Measurements from ENCODE around the gene RIPPLY3. TPM values are rescaled to one million over a fixed set of nuclear protein-coding genes. Genes with fewer than 3 reads are reported as not detected.

The RIPPLY3 gene
- total RNA-seq, 1 donor from 2014 or later = not detected

DNA sequence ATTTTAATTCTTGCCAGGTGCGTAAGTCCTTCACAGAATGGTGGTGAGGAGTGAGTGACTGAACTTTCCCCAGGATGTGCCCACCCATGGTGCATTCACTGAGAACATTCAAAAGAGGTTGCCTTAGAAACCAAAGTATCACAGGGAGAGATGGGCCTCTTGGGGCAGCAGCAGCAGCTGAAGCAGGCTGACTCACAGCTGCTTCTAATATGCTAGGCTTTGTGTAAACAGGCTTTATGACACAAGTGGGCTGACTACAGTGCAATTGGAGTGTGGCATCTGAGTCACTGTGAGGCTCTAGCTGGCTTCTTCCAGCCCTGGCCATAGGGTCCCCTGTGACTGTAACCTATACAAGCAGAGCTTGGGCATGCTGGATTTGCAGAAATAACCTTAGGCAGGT, 53.8 kb downstream of the RIPPLY3 start:
- Mint-ChIP-seq H3K9me3 (peaks cover 2% of the 10 kb centered on the region), H3K27ac (no peak overlapping the region), H3K4me3 (no peak overlapping the region), H3K27me3 (no peaks in the 10 kb centered on the region), H3K36me3 (ENCODE audit: low read depth) (peaks cover 9% of the 10 kb centered on the region), H3K4me1 (peaks cover 4% of the 10 kb centered on the region)
- TF ChIP-seq, protein P1, sequence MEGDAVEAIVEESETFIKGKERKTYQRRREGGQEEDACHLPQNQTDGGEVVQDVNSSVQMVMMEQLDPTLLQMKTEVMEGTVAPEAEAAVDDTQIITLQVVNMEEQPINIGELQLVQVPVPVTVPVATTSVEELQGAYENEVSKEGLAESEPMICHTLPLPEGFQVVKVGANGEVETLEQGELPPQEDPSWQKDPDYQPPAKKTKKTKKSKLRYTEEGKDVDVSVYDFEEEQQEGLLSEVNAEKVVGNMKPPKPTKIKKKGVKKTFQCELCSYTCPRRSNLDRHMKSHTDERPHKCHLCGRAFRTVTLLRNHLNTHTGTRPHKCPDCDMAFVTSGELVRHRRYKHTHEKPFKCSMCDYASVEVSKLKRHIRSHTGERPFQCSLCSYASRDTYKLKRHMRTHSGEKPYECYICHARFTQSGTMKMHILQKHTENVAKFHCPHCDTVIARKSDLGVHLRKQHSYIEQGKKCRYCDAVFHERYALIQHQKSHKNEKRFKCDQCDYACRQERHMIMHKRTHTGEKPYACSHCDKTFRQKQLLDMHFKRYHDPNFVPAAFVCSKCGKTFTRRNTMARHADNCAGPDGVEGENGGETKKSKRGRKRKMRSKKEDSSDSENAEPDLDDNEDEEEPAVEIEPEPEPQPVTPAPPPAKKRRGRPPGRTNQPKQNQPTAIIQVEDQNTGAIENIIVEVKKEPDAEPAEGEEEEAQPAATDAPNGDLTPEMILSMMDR (IDR thresholded peaks at IDR 0.05) = no peak
- intact Hi-C loops (cut with micrococcal nuclease) = no loop called here
- DNase-seq (no peak), ATAC-seq (ENCODE audit: low read depth) (peak; percentile 82)
- CTCF ChIA-PET = interaction anchor here (1.1 kb wide), 1 partner anchor 70 kb away, joined by 3 read pairs; no protein-coding TSS in a partner anchor
- POLR2A ChIA-PET = no interaction called here

DNA sequence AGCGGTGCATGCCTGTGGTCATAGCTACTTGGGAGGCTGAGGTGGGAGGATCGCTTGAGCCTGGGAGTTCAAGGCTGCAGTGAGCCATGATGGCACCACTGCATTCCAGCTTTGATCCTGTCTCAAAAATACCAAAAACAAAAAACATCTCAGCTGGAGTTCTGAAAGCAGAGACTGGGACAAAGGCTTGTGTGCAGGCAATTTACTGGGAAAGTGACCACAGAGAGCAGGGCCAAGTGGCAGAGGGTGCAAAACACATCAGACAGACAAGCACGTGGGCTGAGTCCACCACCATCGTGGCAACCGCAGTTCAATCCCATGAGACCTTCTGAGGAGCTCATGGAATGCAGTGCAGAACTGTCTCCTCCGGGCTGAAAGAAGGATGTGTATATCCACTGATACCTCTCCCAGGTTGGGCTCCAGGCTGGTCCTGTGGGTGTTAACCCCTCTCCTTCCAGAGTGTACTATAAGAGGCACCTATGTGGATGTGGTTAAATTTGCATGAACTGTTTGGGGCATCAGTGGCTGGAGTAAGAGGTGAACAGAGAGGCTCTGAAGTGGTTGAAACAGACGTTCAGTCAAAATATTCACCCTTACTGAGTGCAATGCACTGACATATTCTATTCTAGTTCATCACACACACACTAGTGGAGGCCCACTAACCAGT, 55.6 kb downstream of the RIPPLY3 start:
- Mint-ChIP-seq H3K9me3 (no peaks in the 10 kb centered on the region), H3K4me1 (peaks cover 4% of the 10 kb centered on the region), H3K36me3 (ENCODE audit: low read depth) (peaks cover 21% of the 10 kb centered on the region), H3K27ac (no peak overlapping the region), H3K27me3 (no peaks in the 10 kb centered on the region), H3K4me3 (no peak overlapping the region)
- intact Hi-C loops (cut with micrococcal nuclease) = no loop called here
- CTCF ChIA-PET = no interaction called here
- TF ChIP-seq, protein P1 (IDR thresholded peaks at IDR 0.05) = no peak
- no peak for DNase-seq
- ATAC-seq (ENCODE audit: low read depth) = no peak
- POLR2A ChIA-PET = no interaction called here

DNA sequence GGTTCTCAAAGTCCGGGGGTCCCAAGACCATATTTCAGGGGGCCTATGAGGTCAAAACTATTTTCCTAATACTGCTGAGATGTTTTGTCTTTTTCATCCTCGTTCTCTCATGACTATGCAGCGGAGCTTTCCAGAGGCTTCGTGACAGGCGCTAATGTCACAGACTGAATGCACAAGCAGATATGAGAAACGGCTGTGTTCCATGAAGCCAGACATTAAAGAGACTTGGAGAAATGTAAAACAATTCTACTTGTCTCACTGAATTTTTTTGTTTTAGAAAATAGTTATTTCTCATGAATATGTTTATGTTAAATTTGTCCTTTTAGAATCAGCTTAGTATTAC, 56.1 kb downstream of the RIPPLY3 start:
- TF ChIP-seq, protein P1 (IDR thresholded peaks at IDR 0.05) = no peak
- Mint-ChIP-seq H3K4me1 (peaks cover 4% of the 10 kb centered on the region), H3K36me3 (ENCODE audit: low read depth) (peaks cover 24% of the 10 kb centered on the region), H3K27me3 (no peaks in the 10 kb centered on the region), H3K27ac (no peak overlapping the region), H3K9me3 (no peaks in the 10 kb centered on the region), H3K4me3 (no peak overlapping the region)
- intact Hi-C loops (cut with micrococcal nuclease) = no loop called here
- POLR2A ChIA-PET = no interaction called here
- CTCF ChIA-PET = no interaction called here
- DNase-seq = no peak
- no peak for ATAC-seq (ENCODE audit: low read depth)

DNA sequence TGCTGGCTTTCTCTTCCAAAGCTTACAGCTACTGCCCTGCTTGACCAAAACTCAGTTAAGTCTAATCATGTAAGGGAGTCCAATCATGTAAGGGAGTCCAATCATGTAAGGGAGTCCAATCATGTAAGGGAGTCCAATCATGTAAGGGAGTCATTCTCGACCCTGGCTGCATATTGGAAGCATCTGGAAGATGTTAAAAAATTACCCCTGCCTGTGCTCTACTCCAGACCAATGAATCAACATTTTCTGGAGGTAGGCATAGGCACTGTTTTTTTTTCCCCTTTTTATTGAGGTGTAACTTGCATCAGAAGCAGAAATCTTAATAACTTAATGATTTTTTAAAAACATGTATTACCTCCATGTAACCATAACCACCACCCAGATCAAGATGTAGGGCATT, 56.9 kb downstream of the RIPPLY3 start:
- ATAC-seq (ENCODE audit: low read depth) (no peak), DNase-seq (no peak)
- Mint-ChIP-seq H3K27me3 (no peaks in the 10 kb centered on the region), H3K9me3 (no peaks in the 10 kb centered on the region), H3K4me1 (peaks cover 4% of the 10 kb centered on the region), H3K27ac (no peak overlapping the region), H3K4me3 (no peak overlapping the region), H3K36me3 (ENCODE audit: low read depth) (peaks cover 29% of the 10 kb centered on the region)
- ChIA-PET CTCF (no interaction called here), POLR2A (no interaction called here)
- TF ChIP-seq, protein P1 (IDR thresholded peaks at IDR 0.05) = no peak
- intact Hi-C loops (cut with micrococcal nuclease) = no loop called here

DNA sequence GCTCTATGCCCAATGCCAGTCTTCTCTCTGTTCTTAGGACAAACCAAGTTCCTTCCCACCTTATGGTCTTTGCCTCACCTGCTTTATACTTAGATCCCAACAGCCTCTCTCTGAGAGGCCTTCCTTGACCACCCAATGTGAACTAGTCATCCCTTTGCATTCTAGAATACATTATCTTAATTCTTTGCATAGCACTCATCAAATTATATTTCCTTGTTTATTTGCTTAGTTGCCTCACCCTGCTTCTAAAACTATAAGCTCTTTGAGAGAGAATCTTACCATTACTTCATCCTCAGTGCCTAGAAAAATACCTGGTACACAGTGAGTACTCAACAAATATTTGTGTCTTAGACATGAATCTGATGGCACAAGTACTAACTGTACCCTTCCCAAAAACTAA, 58.3 kb downstream of the RIPPLY3 start:
- peaks cover 38% of the 10 kb centered on the region for H3K36me3 Mint-ChIP-seq (ENCODE audit: low read depth)
- H3K4me3 Mint-ChIP-seq = no peak overlapping the region
- no peaks in the 10 kb centered on the region for H3K27me3 Mint-ChIP-seq
- intact Hi-C loops (cut with micrococcal nuclease) = loop anchor here (1.0 kb wide), 1 partner anchor 7 kb away; no protein-coding TSS in a partner anchor
- DNase-seq (no peak), ATAC-seq (ENCODE audit: low read depth) (no peak)
- H3K27ac Mint-ChIP-seq = no peak overlapping the region
- H3K4me1 Mint-ChIP-seq = peaks cover 5% of the 10 kb centered on the region
- ChIA-PET POLR2A (no interaction called here), CTCF (no interaction called here)
- H3K9me3 Mint-ChIP-seq = no peaks in the 10 kb centered on the region
- TF ChIP-seq, protein P1 (IDR thresholded peaks at IDR 0.05) = no peak
